ENCODE data around the gene ADCY10. TPM values are rescaled to one million over a fixed set of nuclear protein-coding genes. Genes with fewer than 3 reads are reported as not detected.

The ADCY10 gene
- total and polyA plus RNA-seq, 2 of the 4 experiments (the other 2 are of a cell fraction), result under 0.01 to 0.03 TPM

- H3K4ac ChIP-seq (ENCODE audit: low read depth, low read length), result no peak overlapping the region
- no peak overlapping the region for H3K27ac ChIP-seq (ENCODE audit: insufficient read depth, low read length)
- H3K23ac ChIP-seq (ENCODE audit: low read depth, low read length), result no peak overlapping the region
- intact Hi-C loops (cut with micrococcal nuclease) (loop anchor here (5.0 to 10.0 kb wide), 5 partner anchors 103 to 575 kb away; partner anchors contain the start of genes CREG1, DCAF6, MPC2 and POU2F1), dilution Hi-C loops (cut with HindIII; ENCODE audit: low sequenced_read_pairs, unreplicated experiment) (no loop called here), in situ Hi-C loops (cut with MboI; ENCODE audit: low sequenced_read_pairs) (loop anchor here (5.0 kb wide), 1 partner anchor 77 kb away; the partner anchor contains the start of gene MPZL1)
- H4K20me1 ChIP-seq (ENCODE audit: insufficient read depth, low read length), result peaks cover 3% of the 10 kb centered on the region
- H3K9ac ChIP-seq (ENCODE audit: low read depth, low read length), result no peak overlapping the region
- H2BK120ac ChIP-seq (ENCODE audit: low read depth, low read length), result no peak overlapping the region
- no peak overlapping the region for H2BK15ac ChIP-seq (ENCODE audit: low read depth, low read length)
- no peak overlapping the region for H2AFZ ChIP-seq (replicated peaks; ENCODE audit: low read length, poor library complexity)
- no peak overlapping the region for H4K8ac ChIP-seq (ENCODE audit: low read depth in 2 of 2, low read length in 2 of 2)
- no peak for DNase-seq
- H4K91ac ChIP-seq (ENCODE audit: insufficient read depth, low read depth, low read length), result no peak overlapping the region
- no peaks in the 10 kb centered on the region for H3K27me3 ChIP-seq (ENCODE audit: control insufficient read depth, insufficient read depth, low read length)
- H3K9me3 ChIP-seq (ENCODE audit: control insufficient read depth, insufficient read depth, low read length), result no peaks in the 10 kb centered on the region
- TF ChIP-seq CEBPB (IDR thresholded peaks at IDR 0.05; ENCODE audit: low read depth, low read length) (no peak), RAD21 (IDR thresholded peaks at IDR 0.05; ENCODE audit: low read length) (no peak), MAZ (IDR thresholded peaks at IDR 0.05; ENCODE audit: borderline replicate concordance, low read depth, low read length) (no peak), CTCF (conservative IDR thresholded peaks at IDR 0.05; ENCODE audit: low read depth, low read length) (no peak), USF2 (IDR thresholded peaks at IDR 0.05; ENCODE audit: low read depth, low read length) (no peak), NFE2L2 (IDR thresholded peaks at IDR 0.05; ENCODE audit: low read depth, low read length) (no peak), FOS (IDR thresholded peaks at IDR 0.05; ENCODE audit: low read depth, low read length) (no peak), ELK1 (IDR thresholded peaks at IDR 0.05; ENCODE audit: borderline replicate concordance, low read depth, low read length) (no peak), MAFK (IDR thresholded peaks at IDR 0.05; ENCODE audit: low read depth, low read length) (no peak), BHLHE40 (IDR thresholded peaks at IDR 0.05; ENCODE audit: low read depth, low read length) (no peak), CHD1 (IDR thresholded peaks at IDR 0.05; ENCODE audit: low read depth, low read length) (no peak), SMC3 (IDR thresholded peaks at IDR 0.05; ENCODE audit: low read depth, low read length) (no peak), MXI1 (IDR thresholded peaks at IDR 0.05; ENCODE audit: borderline replicate concordance, low read depth, low read length) (no peak)
- H3K4me2 ChIP-seq (ENCODE audit: low read depth, low read length), result no peak overlapping the region
- H3K14ac ChIP-seq (replicated peaks; ENCODE audit: low read depth, low read length), result no peak overlapping the region
- H3K18ac ChIP-seq (ENCODE audit: low read depth, low read length), result no peak overlapping the region
- no TSS peak for BruUV-seq (replicated peaks)
- H2BK20ac ChIP-seq (ENCODE audit: low read depth, low read length), result no peak overlapping the region
- H3K56ac ChIP-seq (ENCODE audit: extremely low read depth, insufficient read depth, low read length), result no peak overlapping the region
- H2AK9ac ChIP-seq (replicated peaks; ENCODE audit: low read depth, low read length, poor library complexity), result no peak overlapping the region
- no peak overlapping the region for H3K4me3 ChIP-seq (ENCODE audit: insufficient read depth, low read depth, low read length)
- peaks cover 11% of the 10 kb centered on the region for H3K9me1 ChIP-seq (ENCODE audit: insufficient read depth, low read length)
- H3K4me1 ChIP-seq (ENCODE audit: control insufficient read depth, insufficient read depth, low read length), result peaks cover 15% of the 10 kb centered on the region
- H2BK5ac ChIP-seq (ENCODE audit: low read depth, low read length, poor library complexity, severe bottlenecking), result no peak overlapping the region
- no peak overlapping the region for H2AK5ac ChIP-seq (ENCODE audit: low read depth, low read length)
- H3K79me1 ChIP-seq (ENCODE audit: low read depth in 1 of 2, low read length in 2 of 2), result peaks cover 0 to 16% of the 10 kb centered on the region in 2 experiments; a peak in 2 of 4 replicates
- no peak for ATAC-seq (ENCODE audit: low read depth)
- no peak overlapping the region for H4K5ac ChIP-seq (ENCODE audit: low read depth, low read length)
- no peaks in the 10 kb centered on the region for H3K36me3 ChIP-seq (ENCODE audit: control insufficient read depth, insufficient read depth, low read length)
- WGBS, 2 experiments (ENCODE audit: extremely low coverage in 2 of 2, insufficient read length in 1 of 2), result no CpG with 5 or more reads among the region's 4 CpGs
- CTCF ChIA-PET, result interaction anchor here (0.6 kb wide), 1 partner anchor 175 kb away, joined by 4 read pairs; no protein-coding TSS in a partner anchor
- POLR2A ChIA-PET (ENCODE audit: unreplicated experiment), result no interaction called here
Measured at GRCh38 chr1:167799747-167800146, 114.2 kb downstream of the ADCY10 start.

Data from IMR-90 (cell line).